ENCODE measurements around the gene BRME1.

BRME1 gene

DNA sequence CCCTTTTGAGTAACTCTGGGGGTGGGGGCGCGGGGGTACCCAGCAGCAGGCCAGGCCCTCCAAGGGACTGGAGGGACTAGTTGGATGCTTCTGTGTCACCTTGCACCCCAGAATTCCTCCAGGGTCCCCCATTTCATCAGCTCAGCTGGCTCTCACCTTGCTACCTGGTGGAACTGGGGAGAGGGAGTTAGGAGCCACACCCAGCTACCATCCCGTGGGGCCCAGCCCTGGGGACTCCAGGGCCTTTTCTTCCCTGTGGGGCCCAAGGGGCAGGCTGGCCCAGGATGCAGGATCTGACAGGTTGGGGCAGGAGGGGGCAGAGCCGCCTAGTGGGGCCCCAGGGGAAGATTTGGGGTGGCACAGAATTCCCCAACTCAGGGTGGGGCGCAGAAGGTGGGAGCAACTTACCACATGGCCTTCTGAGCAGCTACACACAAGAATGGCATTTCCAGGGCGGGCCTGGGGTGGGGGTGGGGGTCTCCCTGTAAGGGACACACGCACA, 61.7 kb downstream of the BRME1 start:
- DNase-seq (ENCODE audit: low spot score): no peak

DNA sequence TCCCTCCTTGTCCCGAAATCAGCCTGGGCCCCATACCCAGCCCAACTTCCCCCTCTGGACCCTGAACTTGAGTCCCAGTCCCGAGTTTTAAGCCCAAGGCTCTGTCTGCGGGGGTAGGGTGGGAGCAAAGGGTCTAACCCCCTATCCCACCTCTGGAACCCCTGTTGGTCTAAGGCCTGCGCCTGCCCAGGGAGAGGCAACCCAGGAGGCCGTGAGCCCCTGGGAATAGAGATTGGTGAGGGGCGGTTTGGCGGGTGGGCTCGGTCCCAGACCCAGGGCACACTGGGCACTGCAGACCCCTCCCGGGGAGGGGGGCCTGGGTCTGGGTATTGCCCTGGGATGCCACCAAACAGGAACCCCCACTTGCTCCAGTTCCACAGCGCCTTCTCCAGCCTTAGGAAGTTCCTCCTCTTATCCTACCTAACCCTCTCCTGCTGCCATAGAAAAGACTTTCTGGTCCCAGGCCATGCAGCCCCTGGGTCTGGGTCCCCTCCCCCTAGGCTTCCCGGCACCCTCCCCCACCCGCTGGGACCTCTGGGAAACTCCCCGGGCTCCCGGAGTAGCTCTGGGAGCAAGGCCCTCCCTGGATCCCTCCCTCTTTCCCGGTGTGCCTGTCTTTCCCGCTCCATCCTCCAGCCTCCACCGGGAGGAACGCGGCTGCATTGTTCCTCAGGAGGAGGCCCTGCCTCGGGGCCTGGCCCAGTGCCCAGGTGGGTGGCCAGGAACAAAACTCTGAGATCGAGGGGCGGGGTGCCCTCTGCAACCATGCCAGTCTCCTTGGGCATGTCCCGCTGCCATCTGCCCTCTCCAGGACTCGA, 62.6 kb downstream of the BRME1 start:
- no peak for DNase-seq (ENCODE audit: low spot score)

- peak; percentile 82 for DNase-seq (ENCODE audit: low spot score)
These were observed 63.4 kb downstream of the BRME1 start for GRCh38 chr19:13842291-13843103.

GRCh38 chr19:13841962-13842290, 64.0 kb downstream of the BRME1 start:
- DNase-seq (ENCODE audit: low spot score): no peak

- no peak for DNase-seq (ENCODE audit: low spot score)
These were observed 64.6 kb downstream of the BRME1 start for GRCh38 chr19:13841086-13841961.

DNA sequence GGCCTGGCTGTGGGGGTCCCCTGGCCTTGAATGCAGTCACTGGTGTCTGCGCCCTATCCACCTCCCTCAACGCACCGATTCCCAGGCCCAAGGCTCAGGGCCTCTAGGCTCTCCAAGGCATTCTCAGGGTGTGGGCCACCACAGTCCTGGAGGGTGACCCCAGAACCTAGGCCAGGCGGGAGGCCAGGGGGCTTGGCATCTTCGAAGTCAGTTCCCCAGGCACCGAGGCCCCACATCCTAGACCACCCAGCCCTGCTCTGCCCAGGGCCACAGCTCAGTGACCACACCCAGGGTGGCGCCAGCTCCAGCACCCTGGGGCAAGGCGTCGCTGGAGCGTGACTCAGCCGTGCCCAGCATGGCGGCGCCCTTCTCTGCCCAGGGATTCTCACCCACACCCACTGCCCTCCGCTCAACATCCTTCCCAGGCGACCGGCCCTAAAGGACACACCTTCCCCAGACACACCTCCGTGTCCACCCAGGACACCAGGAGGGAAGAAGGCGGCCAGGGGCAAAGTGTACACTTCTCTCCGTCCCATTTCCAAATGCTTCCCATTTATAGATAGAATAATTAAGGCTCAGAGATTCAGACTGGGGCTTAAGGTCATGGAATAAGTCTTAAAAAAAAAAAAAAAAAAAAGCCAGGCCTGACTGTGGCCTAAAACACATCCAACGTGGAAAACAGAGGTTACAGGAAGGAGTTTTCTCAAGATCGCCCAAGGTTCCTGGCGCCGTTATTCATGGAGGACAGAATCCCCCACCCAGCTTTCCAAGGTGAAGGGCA, 65.4 kb downstream of the BRME1 start:
- no peak for DNase-seq (ENCODE audit: low spot score)

- DNase-seq (ENCODE audit: low spot score): no peak
These were observed 66.0 kb downstream of the BRME1 start for GRCh38 chr19:13839938-13840304.

GRCh38 chr19:13839130-13839937, 66.6 kb downstream of the BRME1 start:
- DNase-seq (ENCODE audit: low spot score): no peak

DNA sequence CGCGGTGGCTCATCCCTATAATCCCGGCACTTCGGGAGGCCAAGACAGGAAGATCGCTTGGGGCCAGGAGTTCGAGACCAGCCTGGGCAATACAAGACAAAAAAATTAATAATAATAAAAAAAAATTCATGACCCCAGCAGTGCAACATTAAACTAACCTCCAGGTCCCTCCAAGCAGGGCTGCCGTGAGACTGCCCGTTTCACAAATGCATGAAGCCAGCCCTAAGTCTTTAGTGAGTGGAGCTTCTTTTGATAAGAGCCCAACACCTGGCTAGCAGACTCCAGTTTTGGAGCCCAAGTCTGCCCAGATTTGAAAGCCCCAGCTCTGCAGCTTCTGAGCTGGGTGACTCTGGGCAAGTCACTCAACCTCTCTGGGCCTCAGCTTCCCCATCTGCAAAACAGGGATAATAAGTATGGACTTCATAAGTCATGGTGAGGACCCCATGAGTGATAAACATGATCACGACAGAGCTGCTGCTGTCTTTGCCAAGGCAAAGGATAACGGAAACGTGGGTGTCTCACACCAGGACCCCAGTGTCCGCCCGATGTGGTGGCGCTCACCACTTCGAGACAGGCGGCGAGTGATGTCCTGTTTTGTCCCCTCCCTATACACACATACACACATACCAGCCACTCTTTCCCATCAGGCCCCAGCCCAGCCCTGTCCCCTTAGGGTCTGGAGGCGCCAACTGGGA, 67.3 kb downstream of the BRME1 start:
- DNase-seq (ENCODE audit: low spot score): no peak

GRCh38 chr19:13835791-13836723, 69.9 kb downstream of the BRME1 start:
- DNase-seq (ENCODE audit: low spot score): no peak

GRCh38 chr19:13834244-13835069, 71.5 kb downstream of the BRME1 start:
- no peak for DNase-seq (ENCODE audit: low spot score)

- DNase-seq (ENCODE audit: low spot score): peak; percentile 99
These were observed 72.3 kb downstream of the BRME1 start for GRCh38 chr19:13833330-13834243.
